HepG2 (cell line): ENCODE measurements around the gene SHF. TPM values are rescaled to one million over a fixed set of nuclear protein-coding genes. Genes with fewer than 3 reads are reported as not detected.

Source experiments
- ATAC-seq: fragments of 200-7000 bp; cut with Tn5 transposase; 3 replicates; pipeline ENCODE4 v1.9.1; 2020; ENCODE audit warnings: mild to moderate bottlenecking, moderate library complexity
- BruUV-seq: library from RNA; stranded (reverse); fragments of 400-500 nt; replicated peaks from 2 replicates; lab custom pipeline; 2021; lab: Mats Ljungman, UMichigan
- CTCF ChIA-PET: fragments of 300-600 bp; formaldehyde crosslinking; extraction: SDS; loops from one replicate; lab custom pipeline; 2021; ENCODE audit warnings: low total read pairs, inconsistent platforms, low intra/inter-chr PET ratio; lab: Yijun Ruan, JAX
- POLR2A ChIA-PET: fragments of 350-600 bp; sonication (Branson Sonifier 250); formaldehyde crosslinking; loops from one replicate; lab custom pipeline; 2020; ENCODE audit warnings: antibody characterized with exemption, inconsistent platforms; lab: Yijun Ruan, JAX
- DNase-seq: peaks from one replicate; pipeline ENCODE4 v3.0.0-alpha.2; 2015; ENCODE audit warnings: low spot score
- FAIRE-seq: peaks from 3 replicates; lab custom pipeline; 2011; peaks lifted over from hg19 to GRCh38; lab: Jason Lieb, UNC
- H2AFZ ChIP-seq: one replicate; pipeline ENCODE4 v1.6.1; 2011; ENCODE audit warnings: low read length, inconsistent platforms
- H3K27ac ChIP-seq: fragments of 300-600 bp; 3 replicates; pipeline ENCODE4 v1.8.0; 2011; ENCODE audit warnings: mixed run types, mild to moderate bottlenecking, mixed read lengths, low read length, inconsistent platforms; ENCODE audit not compliant: insufficient read depth; ENCODE audit errors: extremely low read length
- H3K27me3 ChIP-seq, 2 experiments: fragments of 200-600 bp in 1 of 2; 2 replicates in 1 of 2; 3 replicates in 1 of 2; pipeline versions ENCODE4 v1.6.0 to v1.8.0; 2011; ENCODE audit warnings: low read length in 2 of 2, mild to moderate bottlenecking in 2 of 2, moderate library complexity in 2 of 2, inconsistent platforms in 1 of 2; ENCODE audit not compliant: insufficient read depth in 2 of 2, control insufficient read depth in 1 of 2
- H3K36me3 ChIP-seq, 2 experiments: fragments of 200-600 bp in 1 of 2; replicated peaks in 1 of 2; 2 replicates in 1 of 2; 3 replicates in 1 of 2; pipeline versions ENCODE4 v1.5.1 to v1.8.0; 2011; ENCODE audit warnings: low read length in 2 of 2, inconsistent platforms in 1 of 2; ENCODE audit not compliant: insufficient read depth in 2 of 2, control insufficient read depth in 1 of 2
- H3K4me1 ChIP-seq: 2 replicates; pipeline ENCODE4 v1.5.1; 2012; ENCODE audit warnings: low read length, inconsistent platforms; ENCODE audit not compliant: insufficient read depth
- H3K4me2 ChIP-seq: 2 replicates; pipeline ENCODE4 v1.6.0; 2011; ENCODE audit warnings: low read depth, low read length, inconsistent platforms
- H3K4me3 ChIP-seq, 3 experiments: fragments of 200-600 bp in 1 of 3; sonication (generic), shearing (Covaris generic) in 1 of 3; replicated peaks in 1 of 3; 2 replicates each; pipeline ENCODE4 v1.5.1; 2011 to 2016; ENCODE audit warnings: low read length in 3 of 3, inconsistent platforms in 2 of 3, low read depth in 2 of 3, mild to moderate bottlenecking in 2 of 3, control low read depth in 1 of 3, mixed read lengths in 1 of 3; ENCODE audit not compliant: insufficient read depth in 1 of 3
- H3K79me2 ChIP-seq: one replicate; pipeline ENCODE4 v1.6.1; 2011; ENCODE audit warnings: low read length, inconsistent platforms; ENCODE audit not compliant: insufficient read depth
- H3K9ac ChIP-seq: 2 replicates; pipeline ENCODE4 v1.6.0; 2011; ENCODE audit warnings: mild to moderate bottlenecking, low read depth, low read length, inconsistent platforms; ENCODE audit not compliant: insufficient read depth
- H3K9me3 ChIP-seq: 2 replicates; pipeline ENCODE4 v1.5.1; 2012; ENCODE audit warnings: mild to moderate bottlenecking, low read length
- H4K20me1 ChIP-seq: 2 replicates; pipeline ENCODE4 v1.6.0; 2011; ENCODE audit warnings: inconsistent platforms, mild to moderate bottlenecking, low read length, moderate library complexity; ENCODE audit not compliant: insufficient read depth
- AHDC1 ChIP-seq: sonication (generic); formaldehyde crosslinking; IDR thresholded peaks from 2 replicates; pipeline ENCODE4 v1.5.1; 2020; ENCODE audit warnings: mild to moderate bottlenecking, missing genetic modification reagents, borderline replicate concordance
- CCDC6 ChIP-seq: sonication (generic); formaldehyde crosslinking; IDR thresholded peaks from 2 replicates; pipeline ENCODE4 v1.8.1; 2022; ENCODE audit warnings: mild to moderate bottlenecking, missing genetic modification reagents, moderate library complexity
- CTCF ChIP-seq: sonication (generic); formaldehyde crosslinking; IDR thresholded peaks from 2 replicates; pipeline ENCODE4 v1.5.0; 2020; ENCODE audit warnings: mild to moderate bottlenecking, missing genetic modification reagents, moderate library complexity
- PAWR ChIP-seq: sonication (generic); formaldehyde crosslinking; IDR thresholded peaks from 2 replicates; pipeline ENCODE4 v1.4.0; 2020; ENCODE audit warnings: missing genetic modification reagents, mild to moderate bottlenecking, borderline replicate concordance
- SIN3B ChIP-seq: fragments of 150-350 bp; IDR thresholded peaks from 2 replicates; pipeline ENCODE4 v1.6.1; 2014; ENCODE audit warnings: low read length
- ZNF317 ChIP-seq: sonication (generic); formaldehyde crosslinking; IDR thresholded peaks from 2 replicates; pipeline ENCODE4 v1.5.0; 2020; ENCODE audit warnings: mild to moderate bottlenecking, missing genetic modification reagents
- ZNF598 ChIP-seq: sonication (generic); formaldehyde crosslinking; IDR thresholded peaks from 2 replicates; pipeline ENCODE4 v1.5.1; 2020; ENCODE audit warnings: mild to moderate bottlenecking, missing genetic modification reagents, borderline replicate concordance
- ZNF687 ChIP-seq: sonication (generic); formaldehyde crosslinking; IDR thresholded peaks from 2 replicates; pipeline ENCODE4 v1.5.1; 2020; ENCODE audit warnings: mild to moderate bottlenecking, missing genetic modification reagents, moderate library complexity
- WGBS: methylation state at CpG from one replicate; pipeline ENCODE4 v1.1.6; 2017; ENCODE audit warnings: low lambda C conversion rate; 5-methylcytosine and 5-hydroxymethylcytosine counted together
- in situ Hi-C: cut with HindIII; loops from 2 replicates; pipeline ENCODE4 v1.10.0; 2017; ENCODE audit warnings: low pct_unique_long_range_greater_than_20kb; ENCODE audit not compliant: extremely low pct_ligation_motif_present
- intact Hi-C: fragments of 100-400 bp; cut with micrococcal nuclease; formaldehyde crosslinking; loops from one replicate; pipeline ENCODE4 v1.10.0; 2022; ENCODE audit not compliant: unreplicated experiment
- polyA plus RNA-seq, 8 experiments: library from polyadenylated mRNA; depleted of rRNA in 3 of 8; stranded (reverse) in 7 of 8; unstranded in 1 of 8; fragments of >200 nt; fragmentation: Illumina TruSeq in 4 of 8; extraction: Trizol in 4 of 8; gene quantifications; 2 replicates each; pipeline versions ENCODE4 v1.2.1 to v1.2.3, GENCODE V29; 2011 to 2016; ENCODE audit warnings: low read depth in 4 of 8, missing spikeins in 1 of 8, mixed read lengths in 1 of 8; ENCODE audit not compliant: insufficient read depth in 1 of 8
- total RNA-seq, 5 experiments: library from RNA; depleted of rRNA; stranded (reverse); fragments of >200 nt; fragmentation: Illumina TruSeq; extraction: Trizol; gene quantifications; 2 replicates each; pipeline ENCODE4 v1.2.3, GENCODE V29; 2016; ENCODE audit warnings: low read depth in 1 of 5

The SHF gene
- total and polyA plus RNA-seq, 2 of the 13 experiments (the other 11 are each of a cell fraction or from before 2014, with no cell fraction given), result 20.9 to 25.5 TPM

- TF ChIP-seq AHDC1 (CRISPR knock-in tag), result no peak
- TF ChIP-seq ZNF317 (CRISPR knock-in tag), result no peak
- TF ChIP-seq CTCF (CRISPR knock-in tag), result no peak
- TF ChIP-seq CCDC6 (CRISPR knock-in tag), result no peak
- TF ChIP-seq PAWR, result no peak
- no peak for TF ChIP-seq ZNF598
Observed at GRCh38 chr15:45134046-45134445, 53.7 kb downstream of the SHF start (continued).

- no peak overlapping the region for H3K4me2 ChIP-seq
- in situ Hi-C loops, result no loop called here
Observed at GRCh38 chr15:45133561-45133920, 54.2 kb downstream of the SHF start.

More at GRCh38 chr15:45133561-45133920, 54.2 kb downstream of the SHF start:
- FAIRE-seq, result no peak
- 39% methylated on average over 5 of the region's 5 CpGs for WGBS
- Histone ChIP-seq H3K4me3 (no peak overlapping the region), H4K20me1 (no peaks in the 10 kb centered on the region), H2AFZ (no peak overlapping the region), H3K79me2 (no peaks in the 10 kb centered on the region), H3K36me3 (no peaks in the 10 kb centered on the region), H3K4me1 (peaks cover 25% of the 10 kb centered on the region), H3K27me3 (peaks cover 4 to 18% of the 10 kb centered on the region in 2 experiments; a peak in 4 of 5 replicates), H3K9ac (no peak overlapping the region), H3K27ac (no peak overlapping the region), H3K9me3 (no peaks in the 10 kb centered on the region)
- no peak for DNase-seq
- TF ChIP-seq ZNF687 (no peak), SIN3B (no peak)
- no TSS peak for BruUV-seq
- intact Hi-C loops, result no loop called here
- CTCF ChIA-PET, result no interaction called here
- POLR2A ChIA-PET, result no interaction called here
- ATAC-seq, result no peak
